HG02571 (cell line): ENCODE measurements around the gene SMG5.
A peak's percentile ranks its signal among the peaks of the same experiment; 100 is the strongest.

Source experiments
- ATAC-seq: cut with Tn5 transposase; IDR thresholded peaks from one replicate; pipeline ENCODE4 v1.9.1; 2021; ENCODE audit warnings: mild to moderate bottlenecking, moderate library complexity; ENCODE audit not compliant: unreplicated experiment

SMG5 gene

GRCh38 chr1:156246241-156246780 lies 36.3 kb downstream of the SMG5 start:
- ATAC-seq = no peak

GRCh38 chr1:156245451-156246232 lies 37.0 kb downstream of the SMG5 start:
- no peak for ATAC-seq

GRCh38 chr1:156244712-156245111 lies 37.9 kb downstream of the SMG5 start:
- ATAC-seq = no peak

GRCh38 chr1:156244126-156244525 lies 38.5 kb downstream of the SMG5 start:
- no peak for ATAC-seq

GRCh38 chr1:156242738-156243137 lies 39.9 kb downstream of the SMG5 start:
- no peak for ATAC-seq

- ATAC-seq = no peak
These were observed 40.7 kb downstream of the SMG5 start, which contains the start of gene BGLAP for GRCh38 chr1:156241926-156242325. TSS of gene BGLAP (plus strand) at chr1:156242184. CDS start at chr1:156242232, 48 bp downstream.

GRCh38 chr1:156241311-156241811 lies 41.3 kb downstream of the SMG5 start:
- ATAC-seq = no peak

GRCh38 chr1:156238248-156238647 lies 44.4 kb downstream of the SMG5 start:
- no peak for ATAC-seq

GRCh38 chr1:156236164-156236563 lies 46.5 kb downstream of the SMG5 start:
- ATAC-seq = no peak

GRCh38 chr1:156233426-156234127 lies 49.0 kb downstream of the SMG5 start:
- ATAC-seq = no peak

- ATAC-seq = no peak
These were observed 50.3 kb downstream of the SMG5 start for GRCh38 chr1:156232201-156232894.

GRCh38 chr1:156230473-156230837 lies 52.2 kb downstream of the SMG5 start:
- no peak for ATAC-seq

- no peak for ATAC-seq
These were observed 52.7 kb downstream of the SMG5 start for GRCh38 chr1:156229809-156230472.

- no peak for ATAC-seq
These were observed 54.1 kb downstream of the SMG5 start for GRCh38 chr1:156228501-156228900.

GRCh38 chr1:156226782-156227181 lies 55.8 kb downstream of the SMG5 start:
- no peak for ATAC-seq

GRCh38 chr1:156226116-156226538 lies 56.5 kb downstream of the SMG5 start:
- peak; percentile 73 for ATAC-seq

GRCh38 chr1:156225677-156226014 lies 57.0 kb downstream of the SMG5 start:
- no peak for ATAC-seq

- no peak for ATAC-seq
These were observed 60.5 kb downstream of the SMG5 start for GRCh38 chr1:156221986-156222692.

- ATAC-seq = no peak
These were observed 62.4 kb downstream of the SMG5 start for GRCh38 chr1:156220226-156220625.

GRCh38 chr1:156217871-156218270 lies 64.8 kb downstream of the SMG5 start:
- ATAC-seq = no peak
